ENCODE results near the gene STAM. TPM values are rescaled to one million over a fixed set of nuclear protein-coding genes. Genes with fewer than 3 reads are reported as not detected.

The STAM gene
- total and polyA plus RNA-seq, 8 donors: 6.8 to 49.2 (median 10.0) TPM

DNA sequence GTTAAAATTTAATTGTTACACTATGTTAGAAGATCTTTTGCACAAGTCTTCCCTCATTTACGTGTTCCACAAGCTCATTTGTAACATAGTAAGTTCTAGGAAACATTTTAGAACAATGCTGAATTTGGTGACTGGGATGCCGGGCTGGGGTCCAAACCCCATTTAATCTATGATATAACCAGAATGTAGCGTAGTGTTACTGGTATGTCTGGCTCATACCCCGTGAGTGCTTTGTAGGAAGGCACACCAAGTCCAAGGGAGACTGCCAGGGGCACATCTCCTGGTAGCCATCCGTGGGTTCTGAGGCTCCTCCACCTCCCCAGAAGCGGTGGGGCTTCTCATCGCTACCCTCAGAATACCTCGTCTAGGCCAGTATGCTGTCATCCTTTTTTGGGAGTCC, 86.7 kb downstream of the STAM start:
- peaks cover 0 to 9% (median 6%) of the 10 kb centered on the region in 4 donors for H3K4me1 ChIP-seq
- intact Hi-C loops (cut with DNase I; ENCODE audit: low total_unique reads): no loop called here
- H3K9me3 ChIP-seq: no peaks in the 10 kb centered on the region
- H3K4me3 ChIP-seq: no peak overlapping the region
- WGBS, 5 donors: 82 to 93% (median 88%) methylated on average over 8 of the region's 8 CpGs
- no peaks in the 10 kb centered on the region for H3K27me3 ChIP-seq
- no peaks in the 10 kb centered on the region for H3K36me3 ChIP-seq
- H3K27ac ChIP-seq: no peak overlapping the region
- TF ChIP-seq POLR2A (IDR thresholded peaks at IDR 0.05): no peak
- TF ChIP-seq POLR2AphosphoS5 (IDR thresholded peaks at IDR 0.05): no peak
- TF ChIP-seq, protein P1, sequence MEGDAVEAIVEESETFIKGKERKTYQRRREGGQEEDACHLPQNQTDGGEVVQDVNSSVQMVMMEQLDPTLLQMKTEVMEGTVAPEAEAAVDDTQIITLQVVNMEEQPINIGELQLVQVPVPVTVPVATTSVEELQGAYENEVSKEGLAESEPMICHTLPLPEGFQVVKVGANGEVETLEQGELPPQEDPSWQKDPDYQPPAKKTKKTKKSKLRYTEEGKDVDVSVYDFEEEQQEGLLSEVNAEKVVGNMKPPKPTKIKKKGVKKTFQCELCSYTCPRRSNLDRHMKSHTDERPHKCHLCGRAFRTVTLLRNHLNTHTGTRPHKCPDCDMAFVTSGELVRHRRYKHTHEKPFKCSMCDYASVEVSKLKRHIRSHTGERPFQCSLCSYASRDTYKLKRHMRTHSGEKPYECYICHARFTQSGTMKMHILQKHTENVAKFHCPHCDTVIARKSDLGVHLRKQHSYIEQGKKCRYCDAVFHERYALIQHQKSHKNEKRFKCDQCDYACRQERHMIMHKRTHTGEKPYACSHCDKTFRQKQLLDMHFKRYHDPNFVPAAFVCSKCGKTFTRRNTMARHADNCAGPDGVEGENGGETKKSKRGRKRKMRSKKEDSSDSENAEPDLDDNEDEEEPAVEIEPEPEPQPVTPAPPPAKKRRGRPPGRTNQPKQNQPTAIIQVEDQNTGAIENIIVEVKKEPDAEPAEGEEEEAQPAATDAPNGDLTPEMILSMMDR (IDR thresholded peaks at IDR 0.05): no peak
- TF ChIP-seq EP300 (IDR thresholded peaks at IDR 0.05): no peak
- DNase-seq: no peak

GRCh38 chr10:17731331-17732020, 87.5 kb downstream of the STAM start:
- TF ChIP-seq, protein P1 (IDR thresholded peaks at IDR 0.05): no peak
- TF ChIP-seq EP300 (IDR thresholded peaks at IDR 0.05): no peak
- no peak for TF ChIP-seq POLR2A (IDR thresholded peaks at IDR 0.05)
- no peak for TF ChIP-seq POLR2AphosphoS5 (IDR thresholded peaks at IDR 0.05)
- DNase-seq: no peak
- WGBS, 5 donors: 52 to 61% (median 58%) methylated on average over 4 of the region's 4 CpGs
- Histone ChIP-seq H3K27ac (no peak overlapping the region), H3K36me3 (no peaks in the 10 kb centered on the region), H3K27me3 (no peaks in the 10 kb centered on the region), H3K4me1 (peaks cover 0 to 9% (median 6%) of the 10 kb centered on the region in 4 donors), H3K4me3 (no peak overlapping the region), H3K9me3 (no peaks in the 10 kb centered on the region)
- intact Hi-C loops (cut with DNase I; ENCODE audit: low total_unique reads): no loop called here

- WGBS, 5 donors: 94 to 99% (median 95%) methylated on average over 6 of the region's 6 CpGs
- DNase-seq: no peak
- intact Hi-C loops (cut with DNase I; ENCODE audit: low total_unique reads): no loop called here
- Histone ChIP-seq H3K27me3 (no peaks in the 10 kb centered on the region), H3K4me3 (no peak overlapping the region), H3K4me1 (peaks cover 0 to 19% (median 9%) of the 10 kb centered on the region in 4 donors), H3K9me3 (no peaks in the 10 kb centered on the region), H3K36me3 (no peaks in the 10 kb centered on the region), H3K27ac (no peak overlapping the region)
- TF ChIP-seq, protein P1 (IDR thresholded peaks at IDR 0.05): no peak
- TF ChIP-seq EP300 (IDR thresholded peaks at IDR 0.05) (no peak), POLR2AphosphoS5 (IDR thresholded peaks at IDR 0.05) (no peak), POLR2A (IDR thresholded peaks at IDR 0.05) (no peak)
Measured at GRCh38 chr10:17733620-17734019, 89.7 kb downstream of the STAM start.

GRCh38 chr10:17734432-17735080, 90.6 kb downstream of the STAM start:
- Histone ChIP-seq H3K27ac (no peak overlapping the region), H3K4me1 (peaks cover 0 to 19% (median 9%) of the 10 kb centered on the region in 4 donors), H3K36me3 (no peaks in the 10 kb centered on the region), H3K4me3 (no peak overlapping the region), H3K27me3 (no peaks in the 10 kb centered on the region), H3K9me3 (no peaks in the 10 kb centered on the region)
- intact Hi-C loops (cut with DNase I; ENCODE audit: low total_unique reads): no loop called here
- TF ChIP-seq EP300 (IDR thresholded peaks at IDR 0.05) (no peak), POLR2AphosphoS5 (IDR thresholded peaks at IDR 0.05) (no peak), POLR2A (IDR thresholded peaks at IDR 0.05) (no peak)
- TF ChIP-seq, protein P1 (IDR thresholded peaks at IDR 0.05): no peak
- no peak for DNase-seq
- WGBS, 5 donors: 75 to 89% (median 80%) methylated on average over 9 of the region's 9 CpGs
